Posterior cingulate gyrus (tissue), 11 donors: ENCODE data around the gene SS18L1.

Experiments used
- DNase-seq, 10 donors: peaks; one replicate each; pipeline versions ENCODE4 v3.0.0 to v3.0.0-alpha.2; 2020 to 2021; ENCODE audit warnings: mixed read lengths in 3 of 10
- intact Hi-C: fragments of 100-400 bp; cut with DNase I; formaldehyde crosslinking; loops from one replicate; pipeline ENCODE4 v1.15.1; 2023

Gene SS18L1

GRCh38 chr20:62164879-62165761, 21.6 kb downstream of the SS18L1 start:
- peak in 2 of 10 donors; percentile 18 to 71 for DNase-seq
- intact Hi-C loops, result no loop called here

GRCh38 chr20:62165762-62166399, 22.3 kb downstream of the SS18L1 start:
- DNase-seq, result peak in 1 of 10 donors; percentile 9
- intact Hi-C loops, result no loop called here

GRCh38 chr20:62167474-62167873, 23.9 kb downstream of the SS18L1 start:
- intact Hi-C loops, result no loop called here
- DNase-seq, result peak in 1 of 10 donors; percentile 19

- DNase-seq, result peak in 1 of 10 donors; percentile 7
- intact Hi-C loops, result no loop called here
These were observed 24.5 kb downstream of the SS18L1 start for GRCh38 chr20:62168061-62168460.

- DNase-seq, result peak in 1 of 10 donors; percentile 18
- intact Hi-C loops, result no loop called here
These were observed 25.4 kb downstream of the SS18L1 start for GRCh38 chr20:62168890-62169435.

- intact Hi-C loops, result no loop called here
- peak in 2 of 10 donors; percentile 53 to 63 for DNase-seq
These were observed 27.0 kb downstream of the SS18L1 start for GRCh38 chr20:62170536-62170935.

GRCh38 chr20:62171245-62171644, 27.7 kb downstream of the SS18L1 start:
- intact Hi-C loops, result no loop called here
- DNase-seq, result no peak

- DNase-seq, result peak in 2 of 10 donors; percentile 20 to 33
- intact Hi-C loops, result no loop called here
These were observed 29.1 kb downstream of the SS18L1 start for GRCh38 chr20:62172666-62173065.

- intact Hi-C loops, result no loop called here
- DNase-seq, result peak in 2 of 10 donors; percentile 58 to 72
These were observed 30.6 kb downstream of the SS18L1 start for GRCh38 chr20:62174021-62174804.

GRCh38 chr20:62174870-62175624, 31.5 kb downstream of the SS18L1 start:
- intact Hi-C loops, result no loop called here

GRCh38 chr20:62175711-62176110, 32.1 kb downstream of the SS18L1 start:
- DNase-seq, result peak in 2 of 10 donors; percentile 52 to 61

More at GRCh38 chr20:62174870-62175624, 31.5 kb downstream of the SS18L1 start:
- DNase-seq, result peak in 2 of 10 donors; percentile 22 to 49

GRCh38 chr20:62176866-62177265, 33.3 kb downstream of the SS18L1 start:
- intact Hi-C loops, result no loop called here
- DNase-seq, result peak in 2 of 10 donors; percentile 52 to 74

More at GRCh38 chr20:62175711-62176110, 32.1 kb downstream of the SS18L1 start:
- intact Hi-C loops, result no loop called here

GRCh38 chr20:62177307-62177706, 33.7 kb downstream of the SS18L1 start:
- intact Hi-C loops, result no loop called here
- DNase-seq, result peak in 2 of 10 donors; percentile 13 to 35

GRCh38 chr20:62178316-62179161, 35.0 kb downstream of the SS18L1 start:
- intact Hi-C loops, result no loop called here
- DNase-seq, result peak in 3 of 10 donors; percentile 45 to 72 (median 72)

GRCh38 chr20:62179162-62179504, 35.6 kb downstream of the SS18L1 start:
- DNase-seq, result peak in 2 of 10 donors; percentile 26 to 52
- intact Hi-C loops, result no loop called here

- no peak for DNase-seq
- intact Hi-C loops, result loop anchor here (5.0 to 10.0 kb wide), 3 partner anchors 40 to 203 kb away; partner anchors contain the start of genes OSBPL2, PSMA7, RPS21 and SS18L1
These were observed 38.2 kb downstream of the SS18L1 start for GRCh38 chr20:62181808-62182207.

GRCh38 chr20:62182469-62183425, 39.2 kb downstream of the SS18L1 start, which contains the start of gene MTG2:
MTG2 (plus strand) TSS chr20:62183028; CDS start chr20:62193421, 10,393 bp downstream.
- DNase-seq, result peak; percentile 89 to 99 (median 92)
- intact Hi-C loops, result loop anchor here (5.0 to 10.0 kb wide), 3 partner anchors 40 to 202 kb away; partner anchors contain the start of genes OSBPL2, PSMA7, RPS21 and SS18L1
